Activated gamma-delta T cell (primary cell): ENCODE measurements around the gene C16orf90.
"Not testable (repeated sequence)": the region's sequence is repeated elsewhere in the genome, so short reads cannot be mapped to it uniquely, and the experiment has no call there.

Source experiments
- DNase-seq: peaks from one replicate; lab custom pipeline; 2025; lab: John Stamatoyannopoulos, UW

Gene C16orf90

GRCh38 chr16:3513892-3514583, 18.7 kb upstream of the C16orf90 start:
- DNase-seq = no peak

GRCh38 chr16:3511286-3512180, 16.2 kb upstream of the C16orf90 start:
- DNase-seq = no peak

GRCh38 chr16:3510416-3510815, 15.1 kb upstream of the C16orf90 start:
- no peak for DNase-seq

- DNase-seq = no peak
Observed at GRCh38 chr16:3509470-3509928, 14.2 kb upstream of the C16orf90 start.

GRCh38 chr16:3508736-3509135, 13.4 kb upstream of the C16orf90 start:
- no peak for DNase-seq

GRCh38 chr16:3503523-3503922, 8.2 kb upstream of the C16orf90 start:
- no peak for DNase-seq

GRCh38 chr16:3501783-3502400, 6.6 kb upstream of the C16orf90 start:
- DNase-seq = no peak

- DNase-seq = not testable (repeated sequence)
Observed at GRCh38 chr16:3501412-3501761, 6.1 kb upstream of the C16orf90 start.

GRCh38 chr16:3498988-3499387, 3.7 kb upstream of the C16orf90 start:
- no peak for DNase-seq

GRCh38 chr16:3497771-3498170, 2.5 kb upstream of the C16orf90 start:
- DNase-seq = no peak

GRCh38 chr16:3496386-3496785, 1.1 kb upstream of the C16orf90 start:
- no peak for DNase-seq

GRCh38 chr16:3494386-3494973, 809 bp downstream of the C16orf90 start:
- DNase-seq = no peak

- DNase-seq = no peak
Observed at GRCh38 chr16:3492356-3492755, 2.9 kb downstream of the C16orf90 start.

GRCh38 chr16:3490911-3491629, 4.2 kb downstream of the C16orf90 start:
- no peak for DNase-seq

GRCh38 chr16:3488801-3489200, 6.5 kb downstream of the C16orf90 start:
- DNase-seq = no peak

- no peak for DNase-seq
Observed at GRCh38 chr16:3487521-3488410, 7.5 kb downstream of the C16orf90 start.

GRCh38 chr16:3486506-3487215, 8.6 kb downstream of the C16orf90 start:
- DNase-seq = no peak

GRCh38 chr16:3485821-3486505, 9.3 kb downstream of the C16orf90 start:
- no peak for DNase-seq

GRCh38 chr16:3485097-3485745, 10.1 kb downstream of the C16orf90 start:
- DNase-seq = no peak
